Hematopoietic multipotent progenitor cell treated with erythropoietin and hydrocortisone succinate and interleukin-3 and kit ligand, for 4 days (in vitro differentiated cells): ENCODE results near the gene PSAPL1.

ENCODE experiments used
- DNase-seq: peaks from one replicate; pipeline ENCODE4 v3.0.0-alpha.2; 2015

PSAPL1 gene

DNA sequence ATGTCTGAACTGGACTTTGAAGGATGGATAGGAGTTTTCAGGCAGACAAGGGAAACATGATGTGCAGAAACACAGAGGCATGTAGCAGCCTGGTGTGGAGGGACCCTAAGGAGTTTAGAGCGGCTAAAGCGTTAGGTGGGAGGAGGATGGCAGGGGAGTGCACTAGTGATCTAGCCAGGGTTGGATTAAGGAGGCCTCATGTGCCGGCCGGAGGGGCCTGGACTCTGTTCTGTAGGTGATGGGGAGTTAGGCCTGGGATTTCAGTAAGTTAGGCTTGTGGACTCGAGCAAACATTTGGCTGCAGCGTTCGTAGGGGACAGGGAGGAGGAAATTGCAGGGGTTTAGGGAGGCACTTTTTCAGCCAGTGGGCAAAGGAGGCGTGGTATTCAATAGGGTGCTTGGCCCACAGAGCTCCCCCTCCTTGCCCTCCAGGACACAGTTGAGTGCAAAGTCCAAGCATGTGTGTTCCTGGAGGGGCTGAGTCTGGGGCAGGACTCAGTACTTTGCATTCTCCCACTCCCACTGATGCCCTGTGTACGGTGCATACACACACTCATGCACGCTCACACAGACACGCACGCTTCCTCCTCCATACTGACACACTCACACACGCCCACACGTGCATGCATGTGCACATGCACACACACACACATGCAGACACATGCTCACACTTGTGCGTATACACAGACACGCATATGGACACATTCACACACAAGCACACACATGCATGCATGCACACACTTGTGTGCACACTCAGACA, 18.6 kb downstream of the PSAPL1 start:
- no peak for DNase-seq

DNA sequence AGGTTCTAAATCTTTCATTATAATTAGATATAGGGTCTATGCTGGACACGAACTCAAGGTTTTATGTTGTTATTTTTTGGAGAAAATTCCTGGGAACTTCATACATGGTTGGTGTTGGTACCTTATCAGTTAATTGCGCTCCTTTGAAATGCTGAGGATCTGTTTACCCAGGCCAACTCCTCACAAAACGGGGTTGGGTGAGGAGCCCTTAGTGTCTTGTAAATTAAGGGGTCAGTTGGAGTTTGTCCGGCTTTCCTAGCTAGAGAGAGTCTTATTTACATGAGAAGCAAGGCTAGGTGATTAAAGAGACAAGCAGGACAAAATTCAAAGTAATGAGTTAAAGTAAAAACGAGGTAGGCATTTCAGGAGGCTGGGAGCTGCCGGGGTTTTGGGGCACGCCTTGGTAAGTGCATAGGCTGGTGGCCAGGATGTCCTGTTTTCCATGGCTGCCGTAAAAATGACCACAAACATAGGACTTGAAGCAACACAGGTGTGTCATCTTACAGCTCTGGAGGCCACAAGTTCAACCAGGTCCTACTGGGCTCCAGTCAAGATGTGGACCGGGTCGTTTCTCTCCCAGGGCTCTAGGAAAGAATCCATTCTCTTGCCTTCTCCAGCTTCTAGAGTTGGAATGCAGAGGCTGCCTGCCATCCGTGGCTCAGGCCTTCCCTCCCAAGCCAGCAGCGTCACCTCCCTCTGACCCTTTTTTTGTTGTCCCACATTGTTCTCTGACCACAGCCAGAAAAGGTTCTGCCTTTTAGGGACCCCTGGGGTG, 19.8 kb downstream of the PSAPL1 start:
- no peak for DNase-seq

DNA sequence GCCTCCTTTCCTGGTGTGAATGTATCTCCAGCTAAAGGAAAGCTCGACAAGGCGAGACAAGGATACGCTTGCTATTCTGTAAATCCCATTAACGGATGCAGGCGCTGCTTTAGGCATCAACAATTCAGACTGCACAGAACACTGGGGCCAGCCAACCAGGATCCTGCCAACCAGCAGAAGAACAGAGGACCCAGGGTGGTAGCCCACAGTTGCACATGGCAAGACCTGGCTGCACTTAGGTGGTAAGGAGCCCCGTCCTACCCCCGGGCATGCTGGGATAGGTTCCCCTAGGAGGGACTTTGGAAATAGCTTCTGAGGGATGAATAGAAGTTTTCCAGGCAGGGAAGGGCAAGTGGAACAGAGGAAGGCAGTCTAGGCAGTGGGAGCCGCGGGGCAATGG, 20.7 kb downstream of the PSAPL1 start:
- no peak for DNase-seq

DNA sequence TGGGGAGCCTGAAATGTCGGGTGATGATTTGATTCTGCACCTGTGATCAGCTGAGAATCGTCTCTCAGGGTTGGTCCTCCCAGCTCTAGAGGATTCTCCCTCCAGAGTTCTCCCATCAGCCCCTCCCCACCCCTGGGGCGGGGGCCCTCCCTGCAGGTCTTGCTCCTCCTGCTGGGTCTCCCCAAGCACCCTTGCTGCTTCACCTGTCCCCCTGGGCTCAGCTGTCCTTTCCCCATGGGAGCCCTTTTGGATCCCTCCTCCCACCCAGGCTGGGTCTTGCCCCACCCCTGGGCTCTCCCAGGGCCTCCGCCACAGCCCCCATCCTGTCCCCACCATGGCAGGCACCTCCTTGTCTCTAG, 22.2 kb downstream of the PSAPL1 start:
- no peak for DNase-seq

DNA sequence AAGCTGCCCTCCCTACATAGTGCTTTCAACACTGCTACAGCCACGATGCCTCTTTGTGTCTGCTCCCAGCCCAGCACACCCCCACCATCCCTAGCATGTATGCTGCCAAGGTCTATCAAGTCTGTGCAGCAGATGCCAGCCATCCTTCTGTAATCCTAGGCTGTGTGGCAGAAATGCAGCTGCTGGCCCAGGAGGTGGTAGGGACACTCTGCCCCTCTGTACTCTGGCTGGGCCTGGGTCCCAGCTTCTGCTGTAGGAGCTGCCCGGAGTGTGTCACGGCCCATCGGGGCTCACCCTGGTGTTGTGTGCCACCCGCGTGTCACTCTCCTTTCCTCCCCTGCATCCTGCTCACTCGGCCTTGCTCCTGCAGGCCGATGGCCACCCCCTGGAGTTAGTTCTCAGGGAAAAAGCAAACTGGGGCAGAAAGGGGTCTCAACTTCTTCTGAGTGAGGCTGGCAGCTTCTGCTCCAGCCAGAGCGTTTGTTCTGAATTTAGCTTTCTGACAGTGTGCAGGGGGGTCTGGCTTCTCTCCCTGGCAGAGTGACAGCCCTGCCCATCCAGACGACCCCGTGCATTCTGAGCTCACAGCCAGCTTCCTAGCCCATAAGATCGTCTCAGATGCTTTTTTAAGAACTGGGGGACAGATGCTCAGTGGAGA, 22.7 kb downstream of the PSAPL1 start:
- no peak for DNase-seq

DNA sequence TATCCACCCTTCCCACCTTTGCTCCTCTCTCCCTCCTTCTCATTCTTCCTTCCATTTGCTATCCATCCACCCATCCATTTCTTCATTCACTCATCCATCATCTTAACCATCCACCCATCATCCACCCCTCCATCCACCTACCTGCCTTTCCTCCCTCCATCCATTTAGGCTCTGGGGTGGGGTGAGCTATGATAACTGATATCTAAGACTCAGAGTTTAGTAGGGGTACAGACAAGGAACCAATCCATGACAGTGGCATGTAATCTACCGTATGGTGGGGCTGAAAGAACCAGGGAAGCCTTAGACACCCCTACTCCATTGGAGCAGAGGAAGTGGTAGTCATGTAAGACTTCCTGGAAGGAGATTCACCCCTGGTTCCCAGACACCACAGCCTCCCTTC, 23.2 kb downstream of the PSAPL1 start:
- DNase-seq = no peak

DNA sequence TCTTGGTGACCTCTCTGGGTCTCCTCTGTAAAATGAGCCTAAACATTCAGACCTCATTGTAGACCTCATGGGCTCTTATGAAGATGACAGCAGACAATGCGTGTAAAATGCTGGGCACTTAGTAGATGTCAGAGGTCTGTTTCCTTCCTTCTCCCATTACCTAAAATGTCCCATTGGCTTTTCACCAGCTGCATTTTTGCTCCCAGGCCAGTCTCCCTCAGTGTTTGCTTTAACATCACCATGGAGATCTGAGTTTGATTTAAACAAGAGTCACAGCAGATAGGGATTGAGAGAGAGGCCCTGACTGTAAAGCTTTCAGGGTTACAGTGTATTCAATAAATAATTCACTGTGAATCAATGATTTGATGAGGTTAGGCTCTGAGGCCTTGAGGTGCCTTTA, 24.3 kb downstream of the PSAPL1 start:
- no peak for DNase-seq

DNA sequence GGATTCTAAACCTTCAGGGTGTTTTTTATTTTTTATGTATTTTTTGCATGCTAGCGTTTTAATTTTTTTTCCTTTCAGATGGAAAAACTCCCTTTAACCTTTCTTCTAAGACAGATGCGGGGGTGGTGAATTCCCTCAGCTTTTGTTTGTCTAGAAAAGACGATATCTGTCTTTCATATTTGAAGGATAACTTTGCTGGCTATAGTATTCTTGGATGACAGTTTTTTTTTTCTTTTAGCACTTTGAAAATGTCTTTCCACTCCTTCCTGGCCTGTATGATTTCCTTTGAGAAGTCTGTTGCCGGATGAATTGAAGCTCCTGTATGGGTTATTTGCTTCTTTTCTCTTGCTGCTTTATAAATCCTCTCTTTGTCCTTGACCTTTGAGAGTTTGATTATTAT, 26.6 kb downstream of the PSAPL1 start:
- DNase-seq = no peak

DNA sequence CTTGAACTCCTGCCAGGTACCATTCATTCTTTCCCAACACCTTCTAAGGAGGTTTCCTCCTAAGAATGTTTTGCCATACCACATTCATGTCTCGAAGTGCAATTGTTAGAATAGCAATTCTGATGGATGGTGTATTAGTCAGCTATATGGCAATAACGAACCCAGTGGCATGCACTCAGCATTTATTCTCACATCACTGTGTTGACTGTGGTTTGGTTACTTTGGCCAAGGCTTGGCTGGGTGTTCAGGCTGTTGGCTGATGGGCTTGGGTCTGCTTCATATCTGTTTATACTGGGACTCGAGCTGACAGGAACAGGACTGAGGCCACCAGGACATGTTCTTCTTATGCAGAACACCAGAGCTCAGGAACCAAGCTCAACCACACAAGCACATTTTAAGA, 31.7 kb downstream of the PSAPL1 start:
- no peak for DNase-seq

DNA sequence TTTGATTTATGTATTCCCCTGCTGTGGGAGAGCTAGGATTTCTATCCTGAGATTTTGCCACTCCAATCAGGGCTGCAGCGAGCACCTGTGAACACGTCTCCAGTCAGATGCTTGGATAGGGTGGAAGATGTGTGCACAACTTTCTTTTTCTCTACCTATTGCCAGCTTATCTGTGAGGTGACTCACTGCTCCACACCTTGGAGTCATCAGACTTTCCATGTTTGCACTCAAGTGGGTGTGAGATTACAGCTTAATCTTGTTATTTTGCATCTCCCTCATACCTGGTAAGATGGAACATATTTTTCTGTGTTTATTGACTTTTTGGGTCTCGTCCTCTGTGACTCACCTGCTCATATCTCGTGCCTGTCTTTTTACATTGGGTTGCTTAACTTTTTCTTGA, 32.2 kb downstream of the PSAPL1 start:
- no peak for DNase-seq

DNA sequence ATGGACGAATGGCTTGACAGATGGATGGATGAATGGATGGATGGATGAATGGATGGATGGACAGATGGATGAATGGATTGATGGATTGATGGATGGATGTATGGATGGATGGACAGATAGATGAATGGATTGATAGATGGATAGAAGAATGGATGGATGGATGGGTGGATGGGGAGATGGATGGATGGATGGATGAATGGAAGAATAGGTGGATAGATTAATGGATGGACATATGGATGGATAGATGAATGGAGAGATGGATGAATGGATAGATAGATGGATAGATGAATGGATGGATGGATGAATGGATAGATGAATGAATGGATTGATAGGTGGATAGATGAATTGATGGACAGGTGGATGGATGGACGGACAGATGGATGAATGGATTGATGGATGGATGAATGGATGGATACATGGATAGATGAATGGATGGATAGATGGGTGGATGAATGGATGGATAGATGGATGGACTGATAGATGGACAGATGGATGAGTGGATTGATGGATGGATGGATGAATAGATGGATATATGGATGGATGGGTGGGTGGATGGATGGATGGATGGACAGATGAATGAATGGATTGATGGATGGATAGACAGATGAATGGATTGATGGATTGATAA, 33.9 kb downstream of the PSAPL1 start:
- DNase-seq = no peak

DNA sequence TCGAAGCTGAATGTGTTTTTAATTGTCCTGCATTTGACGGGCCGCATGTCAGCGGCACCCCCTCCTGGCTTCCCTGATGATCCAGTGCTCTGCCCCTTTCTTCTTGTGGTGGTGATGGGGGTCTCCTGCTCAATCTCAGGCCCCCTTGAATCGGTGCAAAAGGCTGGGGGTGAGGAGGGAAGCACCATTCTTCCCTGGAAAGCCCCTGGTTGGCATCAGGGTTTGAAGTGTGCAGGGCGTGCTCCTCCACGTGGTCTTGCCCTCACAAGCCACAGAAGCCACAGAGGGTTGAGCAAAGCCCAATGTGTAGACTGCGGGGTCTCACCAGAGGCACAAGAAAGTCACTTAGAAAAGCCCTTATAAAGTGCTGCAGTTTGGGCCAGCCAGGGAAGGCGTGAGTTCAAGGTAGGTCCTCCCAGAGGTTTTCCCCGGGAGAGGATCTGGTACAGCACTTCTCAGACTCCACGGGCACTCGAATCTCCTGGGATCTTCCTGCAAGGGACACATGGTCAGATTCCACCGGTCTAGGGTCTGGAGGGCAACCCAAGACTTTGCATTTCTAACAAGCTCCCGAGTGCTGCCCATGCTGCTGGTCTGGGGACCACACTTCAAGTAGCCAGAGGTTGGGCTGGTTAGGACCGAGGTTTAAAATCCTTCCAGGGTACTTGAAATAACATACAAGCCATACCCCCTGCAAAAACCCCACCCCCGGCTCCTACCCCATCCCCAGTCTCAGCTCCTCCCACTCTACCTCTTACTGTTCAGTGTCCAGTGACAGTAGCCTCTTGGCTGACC, 35.1 kb downstream of the PSAPL1 start:
- no peak for DNase-seq

DNA sequence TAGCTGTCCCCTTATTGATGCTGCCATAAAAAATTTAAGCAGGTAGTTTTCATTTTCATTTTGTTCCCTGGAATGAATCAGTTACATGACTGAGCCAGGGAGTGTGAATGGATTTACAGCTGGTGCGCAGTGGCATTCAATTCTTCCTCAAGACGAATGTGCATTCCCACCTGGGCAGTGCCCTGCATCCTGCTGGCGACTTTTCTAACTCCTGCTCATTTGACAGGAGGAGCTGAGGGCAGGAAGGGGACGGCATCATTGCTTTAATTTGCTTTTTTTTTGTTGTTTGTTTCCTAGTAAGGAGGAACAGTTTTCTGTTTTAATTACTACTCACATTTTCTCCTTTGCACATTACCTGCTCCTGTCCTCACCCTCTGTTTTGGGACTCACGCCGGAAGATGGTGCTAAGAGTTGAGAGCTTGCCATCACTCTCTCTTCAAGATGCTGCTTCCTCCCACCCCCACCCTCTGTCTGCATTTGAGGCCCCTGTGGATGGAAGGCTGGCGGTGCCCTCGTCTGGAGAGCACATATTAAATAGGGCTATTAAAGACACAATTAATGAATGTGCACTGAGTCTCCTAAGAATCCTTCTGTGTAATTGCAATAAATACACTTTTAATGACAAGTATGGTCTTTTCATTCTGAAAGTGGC, 35.8 kb downstream of the PSAPL1 start:
- DNase-seq = no peak

DNA sequence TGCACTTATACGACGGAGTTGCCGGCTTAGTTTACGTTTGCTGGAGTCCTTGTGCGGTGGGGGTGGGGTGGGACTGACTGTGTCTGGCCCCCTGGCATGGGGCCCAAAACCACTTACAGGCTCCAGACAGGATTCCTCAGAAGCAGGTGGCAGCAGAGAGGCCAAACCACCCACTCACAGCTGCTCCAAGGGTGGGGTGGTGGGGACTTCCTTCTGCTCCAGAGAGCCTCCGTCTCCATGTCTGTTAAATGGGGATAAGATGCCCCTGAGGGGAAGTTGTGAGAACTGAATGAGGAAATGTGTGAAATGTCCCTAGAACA, 36.7 kb downstream of the PSAPL1 start:
- peak; percentile 54 for DNase-seq

DNA sequence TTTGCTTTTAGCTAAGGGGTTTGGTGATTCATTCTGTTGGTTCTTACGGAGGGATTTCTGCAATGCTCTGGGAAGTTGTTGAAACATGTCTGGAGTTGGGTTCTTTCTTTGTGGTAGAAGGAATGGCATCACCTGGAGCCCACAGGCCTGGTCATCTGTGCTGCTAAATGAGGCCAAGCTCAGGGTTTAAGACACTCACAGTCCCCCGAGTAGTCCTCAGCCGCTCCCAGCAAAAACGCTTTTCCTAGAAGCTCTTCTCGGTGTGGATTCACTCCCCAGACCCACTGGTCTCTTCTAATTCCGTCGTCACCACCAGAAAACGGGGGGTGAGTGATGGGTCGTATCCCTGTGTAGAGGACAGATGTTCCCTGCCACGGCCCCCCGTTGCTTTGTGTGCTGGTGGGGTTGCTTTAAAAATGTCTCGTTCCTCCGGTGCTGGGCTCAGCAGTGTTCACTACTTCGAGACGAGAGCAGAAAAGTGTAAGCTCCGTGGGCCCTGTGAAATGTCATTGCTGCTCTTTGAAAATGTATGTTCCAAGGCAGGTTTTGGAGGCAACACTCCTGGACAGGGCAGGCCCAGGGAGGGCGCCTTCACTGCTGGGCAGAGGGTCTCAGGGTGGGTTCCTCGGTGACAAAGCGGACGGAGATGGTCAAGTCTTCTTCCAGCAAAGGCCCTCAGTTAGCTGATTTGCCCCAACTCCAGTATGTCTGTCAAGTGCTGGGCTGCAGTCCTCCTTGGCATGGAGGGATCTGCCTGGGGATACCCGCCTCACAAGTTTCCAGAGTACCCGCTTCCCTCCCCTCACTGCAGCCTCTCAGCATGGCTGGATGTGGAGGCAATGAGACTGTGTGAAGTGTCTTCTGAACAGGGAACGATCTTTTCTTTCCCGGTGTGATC, 37.3 kb downstream of the PSAPL1 start:
- DNase-seq = no peak

DNA sequence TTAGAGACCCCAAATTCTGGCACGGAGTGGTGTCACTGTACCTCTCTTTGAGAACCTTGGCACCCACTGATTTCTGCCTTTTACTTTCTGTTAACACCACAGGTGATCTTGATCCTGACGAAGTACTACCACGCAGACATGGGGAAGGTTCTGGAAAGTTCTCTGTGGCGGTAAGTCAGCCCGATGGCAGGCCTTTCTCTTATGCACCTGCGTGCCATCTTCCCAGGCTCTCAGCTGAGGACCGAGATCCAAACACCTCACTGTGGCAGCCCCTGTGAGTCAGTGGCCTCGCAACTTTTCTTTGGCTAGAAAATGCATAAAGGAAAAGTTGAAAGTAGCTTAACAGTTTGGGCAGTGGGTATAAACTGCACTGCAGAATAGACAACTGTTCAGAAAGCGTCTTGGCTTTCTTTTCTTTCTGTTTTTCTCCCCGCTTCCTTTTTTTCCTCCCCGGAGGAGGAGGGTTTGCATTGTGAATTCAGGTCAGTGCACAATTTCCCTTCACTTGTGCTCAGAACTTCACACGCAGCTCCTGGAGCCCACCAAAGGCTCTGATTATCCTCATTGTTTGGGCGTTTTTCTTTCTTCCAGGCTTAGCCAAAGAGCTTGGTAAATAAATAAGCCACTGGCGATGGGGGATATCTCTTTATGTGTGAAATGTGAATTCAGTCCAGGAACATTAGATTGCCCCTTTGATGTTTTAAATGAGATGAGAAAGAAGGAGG, 38.4 kb downstream of the PSAPL1 start:
- no peak for DNase-seq

DNA sequence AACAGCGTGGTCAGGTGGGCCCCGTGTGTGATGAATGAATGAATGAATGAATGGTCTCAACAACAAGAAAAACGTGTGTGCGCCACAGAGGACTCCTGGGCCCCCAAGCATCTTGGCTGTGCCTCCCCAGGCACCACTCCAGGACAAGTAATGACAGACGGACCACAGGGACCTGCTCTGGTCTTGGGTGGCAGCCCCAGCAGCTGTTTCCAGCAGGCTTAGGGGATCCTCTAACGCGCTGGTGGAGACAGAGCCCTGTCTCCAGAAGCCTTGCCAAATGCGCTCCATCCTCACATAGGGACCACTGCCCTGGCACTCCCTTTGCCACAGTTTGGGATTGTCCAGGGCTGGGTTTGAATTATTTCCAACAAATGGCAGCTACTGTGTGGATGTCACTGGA, 39.1 kb downstream of the PSAPL1 start:
- no peak for DNase-seq

DNA sequence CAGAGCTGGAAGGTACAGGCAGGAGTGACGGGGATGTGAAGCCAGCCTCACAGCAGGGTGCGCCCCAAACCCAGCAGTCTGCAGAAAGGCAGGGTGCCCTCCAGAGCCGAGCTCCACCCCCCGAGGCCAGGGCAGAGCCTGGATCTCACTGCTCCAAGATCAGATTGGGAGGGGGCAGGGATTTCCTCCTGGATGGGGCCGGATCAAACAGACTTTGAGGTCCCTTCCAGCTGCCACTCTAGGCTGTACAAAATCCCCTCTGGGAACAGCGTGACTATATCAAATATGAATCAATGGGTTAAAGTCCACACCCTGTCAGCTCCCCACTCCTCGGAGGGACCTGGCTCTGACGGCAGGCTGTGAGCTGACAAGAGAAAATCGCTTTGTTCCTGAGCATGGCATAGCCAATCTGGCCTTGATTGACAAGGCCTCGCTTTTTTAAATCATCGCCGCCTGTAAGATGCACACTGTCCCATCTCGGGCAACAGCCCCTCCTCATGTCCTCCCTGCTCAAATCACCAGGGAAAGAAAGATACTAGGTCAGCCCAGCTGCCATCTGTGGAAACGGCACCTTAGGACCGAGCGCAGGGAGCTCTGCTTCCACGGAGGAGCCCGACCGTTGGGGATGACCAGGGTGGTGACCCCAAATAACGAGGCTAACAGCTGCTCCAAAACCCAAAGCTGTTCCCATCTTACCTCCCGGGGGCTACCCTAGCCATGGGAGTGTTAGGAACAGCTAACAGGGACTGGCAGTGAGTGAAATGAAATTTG, 39.9 kb downstream of the PSAPL1 start:
- DNase-seq = no peak

DNA sequence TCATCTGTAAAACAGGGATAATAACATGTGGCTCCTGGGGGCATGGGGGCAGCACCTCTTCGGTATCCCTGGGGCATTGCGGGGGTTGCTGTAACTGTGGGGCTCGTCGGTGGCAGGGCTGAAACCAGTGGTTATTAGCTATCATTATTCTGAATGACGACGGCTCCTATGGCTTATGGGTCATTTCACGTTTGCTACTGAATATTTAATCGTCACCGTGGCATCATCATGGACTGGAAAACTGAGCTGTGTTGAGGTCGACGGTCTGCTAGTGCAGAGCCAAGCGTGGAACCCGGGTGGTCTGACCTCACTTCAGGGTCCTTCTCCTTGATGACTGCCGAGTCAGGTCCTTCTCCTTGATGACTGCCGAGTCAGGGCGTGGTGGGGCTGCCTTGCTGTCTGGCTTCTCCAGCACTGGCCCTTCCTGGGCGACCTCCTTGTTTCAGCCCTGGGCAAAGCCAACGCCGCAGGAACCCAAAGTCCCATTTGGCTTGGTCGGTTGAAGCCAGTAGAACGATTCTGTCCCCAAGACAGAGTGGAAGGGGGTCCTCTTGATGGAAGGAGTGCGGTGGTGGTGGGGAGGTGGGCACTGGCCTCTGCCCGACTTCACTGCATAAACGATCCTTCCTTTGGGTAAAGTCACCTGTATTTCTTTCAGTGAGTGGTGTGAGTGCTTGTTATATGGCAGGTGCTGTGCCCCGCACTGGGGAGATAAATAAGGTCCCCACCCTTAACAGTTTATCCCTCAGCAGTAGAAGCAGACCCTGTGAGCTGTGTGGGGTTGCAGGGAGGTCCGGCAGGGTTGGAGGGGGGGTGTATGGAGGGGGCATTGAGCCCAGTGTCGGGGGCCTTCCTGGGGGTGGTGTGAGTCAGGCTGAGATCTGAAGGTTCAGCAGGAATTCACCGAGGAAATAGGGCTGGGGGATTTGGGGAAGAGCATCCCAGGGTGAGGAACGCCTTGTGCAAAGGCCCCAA, 40.8 kb downstream of the PSAPL1 start:
- no peak for DNase-seq
